B cell (primary cell): ENCODE measurements around the gene NXF3. TPM values are rescaled to one million over a fixed set of nuclear protein-coding genes. Genes with fewer than 3 reads are reported as not detected.
"Not testable (repeated sequence)": the region's sequence is repeated elsewhere in the genome, so short reads cannot be mapped to it uniquely, and the experiment has no call there.

Experiments
- ATAC-seq: fragments of 200-7000 bp; cut with Tn5 transposase; one replicate; pipeline ENCODE4 v1.10.0; 2021; ENCODE audit warnings: low read depth, mild to moderate bottlenecking, moderate number of reproducible peaks, moderate library complexity
- CTCF ChIA-PET: fragments of 350-600 bp; sonication (Branson Sonifier 250); formaldehyde crosslinking; loops from one replicate; lab custom pipeline; 2021; ENCODE audit warnings: antibody characterized with exemption, inconsistent platforms; lab: Charles Lee
- POLR2A ChIA-PET: fragments of 350-600 bp; sonication (Branson Sonifier 250); formaldehyde crosslinking; loops from one replicate; lab custom pipeline; 2021; ENCODE audit warnings: antibody characterized with exemption; lab: Charles Lee
- DNase-seq: peaks from one replicate; pipeline ENCODE4 v3.0.0; 2013
- H2AFZ ChIP-seq: 2 replicates; pipeline ENCODE4 v1.6.1; 2012; ENCODE audit warnings: mild to moderate bottlenecking, low read depth, low read length; ENCODE audit not compliant: insufficient read depth, poor library complexity, severe bottlenecking
- H3K27ac ChIP-seq, 2 donors: 1 replicate in 1 of 2; 2 replicates in 1 of 2; pipeline ENCODE4 v1.5.1; 2012 to 2013; ENCODE audit warnings: low read length in 2 of 2, mild to moderate bottlenecking in 2 of 2, moderate library complexity in 1 of 2
- H3K27me3 ChIP-seq, 4 experiments: fragments of 200-600 bp in 1 of 4; sonication (generic) in 1 of 4; replicated peaks in 1 of 4; 1 replicate in 2 of 4; 2 replicates in 2 of 4; pipeline versions ENCODE4 v1.6.1 to v1.7.0; 2013 to 2016; ENCODE audit warnings: low read length in 3 of 4, mild to moderate bottlenecking in 2 of 4, mixed read lengths in 1 of 4, moderate library complexity in 1 of 4; ENCODE audit not compliant: insufficient read depth in 4 of 4, control insufficient read depth in 3 of 4; ENCODE audit errors: control extremely low read depth in 1 of 4
- H3K36me3 ChIP-seq, 2 experiments: replicated peaks in 1 of 2; 1 replicate in 1 of 2; 2 replicates in 1 of 2; pipeline versions ENCODE4 v1.6.1 to v1.7.1; 2013; ENCODE audit warnings: low read length in 1 of 2; ENCODE audit not compliant: insufficient read depth in 2 of 2, control insufficient read depth in 1 of 2; ENCODE audit errors: control extremely low read depth in 1 of 2, extremely low read depth in 1 of 2
- H3K4me1 ChIP-seq, 2 donors: fragments of 200-600 bp in 1 of 2; sonication (generic) in 1 of 2; 1 replicate in 1 of 2; 2 replicates in 1 of 2; pipeline versions ENCODE4 v1.5.1 to v1.6.1; 2013 to 2017; ENCODE audit warnings: low read length in 2 of 2; ENCODE audit not compliant: control insufficient read depth in 2 of 2, insufficient read depth in 2 of 2
- H3K4me2 ChIP-seq: replicated peaks from 2 replicates; pipeline ENCODE3; 2012; ENCODE audit warnings: mild to moderate bottlenecking, low read depth, low read length; ENCODE audit not compliant: poor library complexity, severe bottlenecking
- H3K4me3 ChIP-seq, 5 experiments: fragments of 200-600 bp in 1 of 5; sonication (generic) in 1 of 5; 1 replicate in 3 of 5; 2 replicates in 2 of 5; pipeline versions ENCODE4 v1.5.1 to v1.7.0; 2011 to 2016; ENCODE audit warnings: low read length in 4 of 5, mild to moderate bottlenecking in 4 of 5, low read depth in 2 of 5, control low read depth in 1 of 5, moderate library complexity in 1 of 5; ENCODE audit not compliant: insufficient read depth in 1 of 5; ENCODE audit errors: control extremely low read depth in 1 of 5, extremely low read depth in 1 of 5
- H3K79me2 ChIP-seq: fragments of 200-600 bp; sonication (generic); one replicate; pipeline ENCODE4 v1.6.0; 2016; ENCODE audit warnings: low read length; ENCODE audit not compliant: control insufficient read depth, insufficient read depth
- H3K9ac ChIP-seq: fragments of 200-600 bp; sonication (generic); 2 replicates; pipeline ENCODE4 v1.6.1; 2017; ENCODE audit warnings: mild to moderate bottlenecking, low read length, moderate library complexity
- H3K9me3 ChIP-seq, 3 donors: one replicate each; pipeline versions ENCODE4 v1.6.1 to v1.7.1; 2013; ENCODE audit warnings: low read length in 2 of 3; ENCODE audit not compliant: control insufficient read depth in 2 of 3, insufficient read depth in 1 of 3; ENCODE audit errors: control extremely low read depth in 1 of 3
- H4K20me1 ChIP-seq: 2 replicates; pipeline ENCODE4 v1.6.0; 2012; ENCODE audit warnings: mild to moderate bottlenecking, low read length; ENCODE audit not compliant: insufficient read depth, control insufficient read depth, poor library complexity, severe bottlenecking
- H3K27ac Mint-ChIP-seq: one replicate; pipeline ENCODE4 v1.8.0; 2021; ENCODE audit warnings: mixed read lengths
- H3K27me3 Mint-ChIP-seq: one replicate; pipeline ENCODE4 v1.8.0; 2021; ENCODE audit warnings: mixed read lengths
- H3K4me1 Mint-ChIP-seq: one replicate; pipeline ENCODE4 v1.8.0; 2021; ENCODE audit warnings: mixed read lengths
- H3K4me3 Mint-ChIP-seq: one replicate; pipeline ENCODE4 v1.8.0; 2021; ENCODE audit warnings: mixed read lengths
- H3K9me3 Mint-ChIP-seq: one replicate; pipeline ENCODE4 v1.8.0; 2022; ENCODE audit warnings: mixed read lengths; ENCODE audit not compliant: insufficient read depth
- EZH2 ChIP-seq: IDR thresholded peaks from 2 replicates; pipeline ENCODE4 v1.6.1; 2012; ENCODE audit warnings: borderline replicate concordance, low read depth, mild to moderate bottlenecking, moderate library complexity, low read length; ENCODE audit not compliant: insufficient read depth, poor library complexity, severe bottlenecking
- WGBS: methylation state at CpG from one replicate; pipeline ENCODE4 v1.1.5; 2013; ENCODE audit warnings: missing lambda C conversion rate; ENCODE audit not compliant: insufficient coverage; 5-methylcytosine and 5-hydroxymethylcytosine counted together
- intact Hi-C: fragments of 100-400 bp; cut with micrococcal nuclease; formaldehyde crosslinking; loops from one replicate; pipeline ENCODE4 v1.10.0; 2022
- polyA plus RNA-seq: library from polyadenylated mRNA; depleted of rRNA; stranded (reverse); fragments of >200 nt; gene quantifications from 2 replicates; pipeline ENCODE4 v1.2.3, GENCODE V29; 2012
- total RNA-seq, 2 donors: library from RNA; stranded (reverse); fragments of 120-200 nt in 1 of 2; gene quantifications; 1 replicate in 1 of 2; 2 replicates in 1 of 2; pipeline versions ENCODE4 v1.2.3 to v1.2.4, GENCODE V29; 2013 to 2022
- TF ChIP-seq, protein P1 (sequence below): fragments of 200-600 bp; IDR thresholded peaks from one replicate; pipeline ENCODE4 v1.8.0; 2022; ENCODE audit warnings: antibody characterized with exemption, mild to moderate bottlenecking

NXF3 gene
- total and polyA plus RNA-seq, 2 donors (not counting 1 experiment from before 2014, with no cell fraction given), result not detected

DNA sequence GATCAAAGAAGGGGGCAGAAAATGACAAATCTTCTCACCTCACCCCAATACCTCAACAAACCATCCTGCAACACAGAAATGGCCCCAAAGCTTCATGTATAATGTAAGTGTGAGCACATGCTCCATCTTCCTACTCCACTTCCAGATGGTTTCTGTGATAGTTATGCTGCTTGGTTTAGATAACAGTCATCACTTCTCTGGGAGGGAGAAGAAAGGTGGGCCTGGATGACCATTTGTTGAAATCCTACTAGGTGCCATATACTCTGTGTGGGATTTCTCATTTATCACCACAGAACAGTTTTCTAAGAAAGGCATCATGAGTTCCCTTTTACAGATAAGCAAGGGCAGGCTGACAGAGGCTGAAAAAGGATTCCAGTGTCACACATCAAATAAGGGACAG lies 31.3 kb upstream of the NXF3 start:
- Mint-ChIP-seq H3K4me3 (no peak overlapping the region), H3K9me3 (no peaks in the 10 kb centered on the region), H3K4me1 (no peaks in the 10 kb centered on the region), H3K27ac (no peak overlapping the region), H3K27me3 (no peaks in the 10 kb centered on the region)
- Histone ChIP-seq H3K4me2 (no peak overlapping the region), H3K9ac (no peak overlapping the region), H3K79me2 (no peaks in the 10 kb centered on the region), H2AFZ (no peak overlapping the region), H4K20me1 (no peaks in the 10 kb centered on the region), H3K9me3 (no peaks in the 10 kb centered on the region), H3K4me1 (no peaks in the 10 kb centered on the region), H3K4me3 (no peak overlapping the region), H3K36me3 (no peaks in the 10 kb centered on the region), H3K27ac (no peak overlapping the region), H3K27me3 (no peaks in the 10 kb centered on the region)
- ChIA-PET CTCF (no interaction called here), POLR2A (no interaction called here)
- ATAC-seq (no peak), DNase-seq (no peak)
- intact Hi-C loops, result no loop called here
- TF ChIP-seq, protein P1, sequence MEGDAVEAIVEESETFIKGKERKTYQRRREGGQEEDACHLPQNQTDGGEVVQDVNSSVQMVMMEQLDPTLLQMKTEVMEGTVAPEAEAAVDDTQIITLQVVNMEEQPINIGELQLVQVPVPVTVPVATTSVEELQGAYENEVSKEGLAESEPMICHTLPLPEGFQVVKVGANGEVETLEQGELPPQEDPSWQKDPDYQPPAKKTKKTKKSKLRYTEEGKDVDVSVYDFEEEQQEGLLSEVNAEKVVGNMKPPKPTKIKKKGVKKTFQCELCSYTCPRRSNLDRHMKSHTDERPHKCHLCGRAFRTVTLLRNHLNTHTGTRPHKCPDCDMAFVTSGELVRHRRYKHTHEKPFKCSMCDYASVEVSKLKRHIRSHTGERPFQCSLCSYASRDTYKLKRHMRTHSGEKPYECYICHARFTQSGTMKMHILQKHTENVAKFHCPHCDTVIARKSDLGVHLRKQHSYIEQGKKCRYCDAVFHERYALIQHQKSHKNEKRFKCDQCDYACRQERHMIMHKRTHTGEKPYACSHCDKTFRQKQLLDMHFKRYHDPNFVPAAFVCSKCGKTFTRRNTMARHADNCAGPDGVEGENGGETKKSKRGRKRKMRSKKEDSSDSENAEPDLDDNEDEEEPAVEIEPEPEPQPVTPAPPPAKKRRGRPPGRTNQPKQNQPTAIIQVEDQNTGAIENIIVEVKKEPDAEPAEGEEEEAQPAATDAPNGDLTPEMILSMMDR, result no peak
- no peak for TF ChIP-seq EZH2

DNA sequence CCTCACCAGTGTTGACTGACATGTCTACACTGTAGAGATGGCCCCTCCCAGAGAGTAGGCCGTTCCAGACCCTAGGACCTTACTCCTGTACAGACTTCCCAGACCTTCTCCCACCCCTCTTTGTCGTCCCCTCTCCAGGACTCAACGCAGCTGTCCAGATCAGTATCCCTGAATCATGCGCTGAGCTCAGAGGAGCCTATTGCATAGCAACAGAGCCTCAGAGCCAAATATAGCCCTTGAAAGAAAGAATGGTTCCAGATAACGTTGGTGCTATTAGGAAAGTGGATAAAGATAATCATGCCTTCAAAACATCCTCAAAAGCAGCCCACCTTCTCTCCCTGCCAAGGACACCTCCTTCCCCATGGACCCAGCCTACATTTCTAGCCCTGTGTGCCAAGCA lies 27.8 kb upstream of the NXF3 start:
- H3K9ac ChIP-seq, result no peak overlapping the region
- no peaks in the 10 kb centered on the region for H3K27me3 Mint-ChIP-seq
- CTCF ChIA-PET, result no interaction called here
- H3K4me2 ChIP-seq, result no peak overlapping the region
- WGBS, result no CpG with 5 or more reads among the region's 5 CpGs
- intact Hi-C loops, result no loop called here
- H3K27ac ChIP-seq, result no peak overlapping the region
- no peaks in the 10 kb centered on the region for H3K27me3 ChIP-seq
- no peaks in the 10 kb centered on the region for H3K36me3 ChIP-seq
- H3K9me3 Mint-ChIP-seq, result no peaks in the 10 kb centered on the region
- ATAC-seq (no peak), DNase-seq (no peak)
- H3K79me2 ChIP-seq, result no peaks in the 10 kb centered on the region
- no peak overlapping the region for H3K4me3 ChIP-seq
- no peaks in the 10 kb centered on the region for H3K4me1 Mint-ChIP-seq
- H3K9me3 ChIP-seq, result no peaks in the 10 kb centered on the region
- H3K4me3 Mint-ChIP-seq, result no peak overlapping the region
- POLR2A ChIA-PET, result no interaction called here
- H2AFZ ChIP-seq, result no peak overlapping the region
- H3K4me1 ChIP-seq, result no peaks in the 10 kb centered on the region
- no peak overlapping the region for H3K27ac Mint-ChIP-seq
- H4K20me1 ChIP-seq, result no peaks in the 10 kb centered on the region
- no peak for TF ChIP-seq EZH2
- TF ChIP-seq, protein P1, result no peak

DNA sequence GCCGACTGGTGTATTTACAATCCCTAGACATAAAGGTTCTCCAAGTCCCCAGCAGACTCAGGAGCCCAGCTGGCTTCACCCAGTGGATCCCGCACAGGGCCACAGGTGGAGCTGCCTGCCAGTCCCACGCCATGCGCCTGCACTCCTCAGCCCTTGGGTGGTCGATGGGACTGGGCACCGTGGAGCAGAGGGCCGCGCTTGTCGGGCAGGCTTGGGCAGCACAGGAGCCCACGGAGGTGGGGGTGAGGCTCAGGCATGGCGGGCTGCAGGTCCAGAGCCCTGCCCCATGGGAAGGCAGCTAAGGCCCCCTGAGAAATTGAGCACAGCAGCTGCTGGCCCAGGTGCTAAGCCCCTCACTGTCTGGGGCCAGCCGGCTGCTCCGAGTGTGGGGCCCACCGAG lies 24.0 kb upstream of the NXF3 start:
- WGBS, result 92% methylated on average over 10 of the region's 14 CpGs
- H3K4me1 Mint-ChIP-seq, H2AFZ ChIP-seq, H3K4me3 ChIP-seq, H3K27me3 Mint-ChIP-seq, H3K9ac ChIP-seq, H4K20me1 ChIP-seq, H3K9me3 ChIP-seq, H3K9me3 Mint-ChIP-seq, intact Hi-C loops, H3K79me2 ChIP-seq, CTCF ChIA-PET, H3K4me2 ChIP-seq, H3K4me1 ChIP-seq, H3K27ac Mint-ChIP-seq, H3K27me3 ChIP-seq, DNase-seq, ATAC-seq, H3K27ac ChIP-seq, H3K36me3 ChIP-seq, POLR2A ChIA-PET, H3K4me3 Mint-ChIP-seq: not testable (repeated sequence)
